Psoas muscle (tissue), 8 donors: ENCODE results near the gene NCSTN. TPM values are rescaled to one million over a fixed set of nuclear protein-coding genes. Genes with fewer than 3 reads are reported as not detected.

Experiments used
- ATAC-seq, 4 donors: fragments of 200-7000 bp; cut with Tn5 transposase; one replicate each; pipeline ENCODE4 v1.9.1; 2020; ENCODE audit warnings: moderate library complexity in 3 of 4, mild to moderate bottlenecking in 2 of 4
- DNase-seq, 2 donors: peaks; one replicate each; pipeline ENCODE4 v3.0.0-alpha.2; 2020
- H3K27ac ChIP-seq: fragments of 200-600 bp; one replicate; pipeline ENCODE4 v1.8.0; 2022
- H3K27me3 ChIP-seq, 3 donors: fragments of 200-600 bp in 1 of 3; one replicate each; pipeline versions ENCODE4 v1.6.1 to v1.8.0; 2013 to 2022; ENCODE audit warnings: low read length in 2 of 3, mild to moderate bottlenecking in 2 of 3, moderate library complexity in 1 of 3; ENCODE audit not compliant: insufficient read depth in 3 of 3
- H3K36me3 ChIP-seq, 2 donors: fragments of 200-600 bp in 1 of 2; one replicate each; pipeline versions ENCODE4 v1.6.1 to v1.8.0; 2013 to 2022; ENCODE audit warnings: low read depth in 1 of 2, mild to moderate bottlenecking in 1 of 2, moderate library complexity in 1 of 2; ENCODE audit not compliant: insufficient read depth in 1 of 2
- H3K4me1 ChIP-seq: fragments of 200-600 bp; one replicate; pipeline ENCODE4 v1.8.0; 2022
- H3K4me3 ChIP-seq: fragments of 200-600 bp; one replicate; pipeline ENCODE4 v1.8.0; 2022; ENCODE audit warnings: mild to moderate bottlenecking
- H3K9me3 ChIP-seq: fragments of 200-600 bp; one replicate; pipeline ENCODE4 v1.8.0; 2022
- WGBS, 3 donors: extraction: QIAGEN DNeasy Blood & Tissue Kit; methylation state at CpG; one replicate each; pipeline versions ENCODE4 v1.1.6 to v1.1.7; 2013; 5-methylcytosine and 5-hydroxymethylcytosine counted together
- intact Hi-C, 2 donors: fragments of 100-400 bp; cut with DNase I; formaldehyde crosslinking; loops; one replicate each; pipeline versions ENCODE4 v1.11.0 to v1.14.2; 2022
- polyA plus RNA-seq, 3 donors: library from polyadenylated mRNA; stranded (reverse); fragments of 200-250 nt; gene quantifications; one replicate each; pipeline ENCODE4 v1.2.3, GENCODE V29; 2013
- total RNA-seq, 4 donors: library from RNA; stranded (reverse); fragmentation: NEBNext Ultra II Directional in 2 of 4; extraction: Animal tissue kit (Norgen Biotek cat#: 25700) in 2 of 4; gene quantifications; one replicate each; pipeline versions ENCODE4 v1.2.1 to v1.2.4, GENCODE V29; 2021 to 2023
- TF ChIP-seq, protein P1 (sequence below): fragments of 200-600 bp; IDR thresholded peaks from one replicate; pipeline ENCODE4 v1.8.0; 2022; ENCODE audit warnings: antibody characterized with exemption
- donor health status: healthy with polysubstance abuse.
- donor health status: DM: no; HTN: no; CAD: no; lungs with moderate emphysema.
- donor health status: Bipolar disorder and iron deficiency.
- donor health status: healthy.
- donor health status: DM: yes; HTN: yes; CAD: no.
- donor health status: DM: no; HTN: no; CAD: no.
- donor health status: DM: no; HTN: no; CAD: no.
- donor health status: DM: yes; HTN: yes; CAD: no.

NCSTN gene
- total and polyA plus RNA-seq, 7 donors = 23.5 to 49.8 (median 33.6) TPM

DNA sequence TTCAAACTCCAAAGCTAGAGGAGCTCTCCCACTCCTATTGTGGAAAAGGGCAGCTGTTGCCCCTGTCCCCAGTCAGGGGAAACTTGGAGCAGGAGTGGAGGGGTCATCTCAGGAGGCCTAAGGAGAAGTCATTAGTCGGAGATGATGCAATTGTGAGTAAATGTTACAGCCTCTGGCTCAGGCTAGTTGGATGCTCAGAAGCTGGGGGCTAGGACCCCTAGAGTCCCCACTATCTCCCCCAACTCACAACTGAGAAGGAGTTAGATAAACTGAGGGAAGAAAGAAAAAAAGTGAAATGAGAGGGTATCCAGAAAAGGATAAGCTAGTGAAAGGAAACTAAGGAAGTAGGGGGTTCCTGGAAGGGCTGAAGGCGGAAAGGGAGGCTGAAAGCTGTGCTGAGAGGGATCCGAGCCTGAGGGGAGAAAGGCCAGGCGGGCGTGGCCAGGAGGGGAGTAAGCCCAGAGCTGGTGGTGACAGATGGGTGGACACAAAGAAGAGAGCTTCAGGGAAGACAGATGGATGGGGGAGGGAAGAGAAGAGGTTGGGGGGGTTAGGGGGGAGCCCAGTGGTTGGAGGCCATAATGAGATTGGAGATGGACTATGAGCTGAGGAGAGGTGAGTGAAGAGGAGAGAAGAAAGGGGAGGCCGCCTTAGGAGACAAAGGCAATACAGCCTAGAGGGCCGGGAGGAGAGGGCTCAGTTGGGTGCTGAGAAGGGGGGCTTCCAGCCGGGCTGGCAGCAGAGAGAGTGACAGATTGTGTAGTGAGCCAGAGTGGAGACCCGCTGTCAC, 19.2 kb downstream of the NCSTN start:
- Histone ChIP-seq H3K9me3 (no peaks in the 10 kb centered on the region), H3K27me3 (no peaks in the 10 kb centered on the region), H3K4me3 (no peak overlapping the region), H3K4me1 (no peaks in the 10 kb centered on the region), H3K36me3 (peaks cover 11 to 37% of the 10 kb centered on the region in 2 donors), H3K27ac (no peak overlapping the region)
- DNase-seq = no peak
- 63 to 75% (median 71%) methylated on average over 7 to 9 of the region's 9 CpGs for WGBS, 3 donors
- no peak for ATAC-seq
- intact Hi-C loops = no loop called here
- TF ChIP-seq, protein P1, sequence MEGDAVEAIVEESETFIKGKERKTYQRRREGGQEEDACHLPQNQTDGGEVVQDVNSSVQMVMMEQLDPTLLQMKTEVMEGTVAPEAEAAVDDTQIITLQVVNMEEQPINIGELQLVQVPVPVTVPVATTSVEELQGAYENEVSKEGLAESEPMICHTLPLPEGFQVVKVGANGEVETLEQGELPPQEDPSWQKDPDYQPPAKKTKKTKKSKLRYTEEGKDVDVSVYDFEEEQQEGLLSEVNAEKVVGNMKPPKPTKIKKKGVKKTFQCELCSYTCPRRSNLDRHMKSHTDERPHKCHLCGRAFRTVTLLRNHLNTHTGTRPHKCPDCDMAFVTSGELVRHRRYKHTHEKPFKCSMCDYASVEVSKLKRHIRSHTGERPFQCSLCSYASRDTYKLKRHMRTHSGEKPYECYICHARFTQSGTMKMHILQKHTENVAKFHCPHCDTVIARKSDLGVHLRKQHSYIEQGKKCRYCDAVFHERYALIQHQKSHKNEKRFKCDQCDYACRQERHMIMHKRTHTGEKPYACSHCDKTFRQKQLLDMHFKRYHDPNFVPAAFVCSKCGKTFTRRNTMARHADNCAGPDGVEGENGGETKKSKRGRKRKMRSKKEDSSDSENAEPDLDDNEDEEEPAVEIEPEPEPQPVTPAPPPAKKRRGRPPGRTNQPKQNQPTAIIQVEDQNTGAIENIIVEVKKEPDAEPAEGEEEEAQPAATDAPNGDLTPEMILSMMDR = no peak

DNA sequence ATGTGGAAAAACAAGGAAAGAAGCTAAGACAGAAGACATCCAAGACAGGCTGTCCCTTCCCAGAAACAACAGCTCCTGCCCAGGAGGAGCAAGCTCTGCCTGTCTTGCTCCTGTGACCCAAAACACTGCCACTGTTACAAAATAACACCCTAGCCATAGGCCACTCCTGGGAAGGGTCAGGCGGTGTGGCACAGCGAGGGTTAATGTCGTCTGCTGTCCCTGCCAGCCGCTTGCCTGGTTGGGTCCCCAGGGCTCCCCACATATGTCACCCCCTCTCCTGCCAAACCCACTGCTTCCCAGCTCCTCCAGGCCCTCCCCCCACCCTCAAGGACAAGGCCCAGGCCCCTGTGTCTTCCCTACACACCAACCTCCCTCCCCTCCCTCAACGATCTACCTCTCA, 19.8 kb downstream of the NCSTN start:
- H3K27ac ChIP-seq = no peak overlapping the region
- H3K4me1 ChIP-seq = no peaks in the 10 kb centered on the region
- intact Hi-C loops = no loop called here
- WGBS, 3 donors = 39 to 47% (median 43%) methylated on average over 5 of the region's 5 CpGs
- ATAC-seq (no peak), DNase-seq (no peak)
- H3K36me3 ChIP-seq = peaks cover 8 to 31% of the 10 kb centered on the region in 2 donors
- TF ChIP-seq, protein P1 = no peak
- H3K27me3 ChIP-seq = no peaks in the 10 kb centered on the region
- H3K9me3 ChIP-seq = no peaks in the 10 kb centered on the region
- H3K4me3 ChIP-seq = no peak overlapping the region

DNA sequence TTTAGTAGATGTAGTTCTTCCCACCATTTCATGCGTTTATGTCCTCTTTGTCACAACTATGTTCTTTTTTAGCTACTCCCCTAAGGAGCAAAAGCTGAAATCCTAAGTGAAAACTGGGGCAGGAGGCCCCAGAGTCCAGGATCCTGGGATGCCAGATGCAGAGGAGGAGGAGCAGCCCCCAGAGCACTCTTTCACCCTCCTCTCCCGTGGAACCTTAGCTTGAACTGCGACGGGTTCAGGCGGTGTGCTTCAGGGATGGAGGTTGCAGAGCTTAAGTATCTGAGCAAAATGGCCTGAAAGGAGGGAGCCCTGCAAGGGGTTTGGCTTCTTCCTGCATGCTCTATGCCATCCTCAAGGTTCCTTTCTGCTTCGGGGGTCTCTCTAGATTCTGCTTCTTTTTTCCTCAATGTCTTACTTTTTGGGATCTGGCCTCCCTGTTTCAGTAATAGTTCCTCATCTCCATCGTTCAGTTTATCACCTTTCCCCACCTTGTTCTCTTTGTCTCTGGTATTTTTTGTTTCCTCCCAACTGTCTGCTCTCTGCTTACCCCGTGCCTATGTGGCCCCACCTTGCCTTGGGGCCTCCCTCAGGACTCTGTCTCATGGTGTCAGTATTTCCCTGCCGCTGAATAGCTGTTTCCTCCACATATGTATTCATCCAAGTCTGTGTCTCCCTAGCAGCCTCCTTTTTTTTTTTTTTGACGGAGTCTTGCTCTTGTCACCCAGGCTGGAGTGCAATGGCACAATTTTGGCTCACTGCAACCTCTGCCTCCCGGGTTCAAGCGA, 21.0 kb downstream of the NCSTN start:
- TF ChIP-seq, protein P1 = no peak
- Histone ChIP-seq H3K4me3 (no peak overlapping the region), H3K27me3 (no peaks in the 10 kb centered on the region), H3K36me3 (peaks cover 0 to 19% of the 10 kb centered on the region in 2 donors), H3K27ac (no peak overlapping the region), H3K9me3 (no peaks in the 10 kb centered on the region), H3K4me1 (no peaks in the 10 kb centered on the region)
- ATAC-seq (no peak), DNase-seq (no peak)
- intact Hi-C loops = no loop called here
- 72 to 77% (median 76%) methylated on average over 12 of the region's 12 CpGs for WGBS, 3 donors

DNA sequence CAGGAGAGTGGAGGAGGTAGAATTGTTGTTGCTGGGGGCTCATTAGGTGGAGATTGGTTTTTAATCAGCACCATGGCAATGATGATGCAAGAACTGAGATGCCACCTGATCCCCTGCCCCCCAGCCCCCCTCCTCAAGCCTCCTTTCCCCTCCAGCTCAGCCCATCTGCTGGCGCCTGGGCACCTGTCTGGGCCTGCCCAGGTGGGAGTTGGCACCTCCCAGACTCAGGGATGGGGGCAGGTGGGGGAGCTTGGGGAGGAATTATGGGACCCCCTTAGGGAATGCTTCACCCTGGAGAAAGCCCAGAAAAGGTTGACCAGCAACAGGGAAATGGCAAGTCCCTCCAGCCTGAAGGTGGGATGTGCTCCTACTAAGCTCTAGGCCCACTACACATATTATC, 22.1 kb downstream of the NCSTN start:
- DNase-seq (no peak), ATAC-seq (no peak)
- Histone ChIP-seq H3K36me3 (peaks cover 0 to 8% of the 10 kb centered on the region in 2 donors), H3K4me3 (no peak overlapping the region), H3K27ac (no peak overlapping the region), H3K27me3 (no peaks in the 10 kb centered on the region), H3K9me3 (no peaks in the 10 kb centered on the region), H3K4me1 (no peaks in the 10 kb centered on the region)
- TF ChIP-seq, protein P1 = no peak
- WGBS, 3 donors = 91 to 100% (median 100%) methylated on average over 1 of the region's 1 CpG
- intact Hi-C loops = no loop called here
